HEK293 (cell line): ENCODE results near the gene GAP43.

Experiments
- CTCF ChIA-PET: fragments of 350-600 bp; formaldehyde crosslinking; extraction: SDS; loops from one replicate; lab custom pipeline; 2021; ENCODE audit warnings: antibody characterized with exemption; lab: Yijun Ruan, JAX
- POLR2A ChIA-PET: fragments of 300-600 bp; formaldehyde crosslinking; extraction: SDS; loops from one replicate; lab custom pipeline; 2020; ENCODE audit warnings: antibody characterized with exemption, inconsistent platforms; lab: Yijun Ruan, JAX
- H3K27ac ChIP-seq: fragments of 200-500 bp; sonication (Bioruptor generic); 2 replicates; pipeline ENCODE4 v1.5.1; 2014; ENCODE audit warnings: low read depth, low read length, control low read depth, inconsistent platforms; ENCODE audit errors: extremely low read depth
- H3K36me3 ChIP-seq, 2 experiments: fragments of 200-500 bp in 1 of 2; sonication (Bioruptor generic) in 1 of 2; 1 replicate in 1 of 2; 2 replicates in 1 of 2; pipeline ENCODE4 v1.5.1; 2014 to 2017; ENCODE audit warnings: inconsistent platforms in 2 of 2, low read length in 2 of 2; ENCODE audit not compliant: control insufficient read depth in 2 of 2, insufficient read depth in 1 of 2
- H3K4me1 ChIP-seq: fragments of 200-500 bp; sonication (Bioruptor generic); 2 replicates; pipeline ENCODE4 v1.5.1; 2014; ENCODE audit warnings: mild to moderate bottlenecking, low read length, inconsistent platforms; ENCODE audit not compliant: control insufficient read depth, insufficient read depth
- H3K4me3 ChIP-seq: 2 replicates; pipeline ENCODE4 v1.5.1; 2011; ENCODE audit warnings: low read depth, mild to moderate bottlenecking, control low read depth, low read length, moderate library complexity
- H3K9me3 ChIP-seq: fragments of 200-500 bp; sonication (Bioruptor generic); 2 replicates; pipeline ENCODE4 v1.5.1; 2014; ENCODE audit warnings: low read depth, low read length, inconsistent platforms; ENCODE audit not compliant: control insufficient read depth, insufficient read depth
- ATF2 ChIP-seq: fragments of 450-650 bp; formaldehyde crosslinking; IDR thresholded peaks from 2 replicates; pipeline ENCODE4 v1.5.1; 2016; ENCODE audit warnings: missing biosample characterization, missing genetic modification characterization, low read depth
- BCL6B ChIP-seq: fragments of 450-650 bp; formaldehyde crosslinking; IDR thresholded peaks from 2 replicates; pipeline ENCODE4 v1.5.1; 2017; ENCODE audit warnings: missing biosample characterization, missing genetic modification characterization
- CTCF ChIP-seq: fragments of 450-650 bp; formaldehyde crosslinking; IDR thresholded peaks from 2 replicates; pipeline ENCODE4 v1.5.1; 2016; ENCODE audit warnings: missing biosample characterization, missing genetic modification characterization
- MYNN ChIP-seq: fragments of 450-650 bp; formaldehyde crosslinking; IDR thresholded peaks from 2 replicates; pipeline ENCODE4 v1.5.1; 2016; ENCODE audit warnings: missing biosample characterization, missing genetic modification characterization, borderline replicate concordance
- OSR2 ChIP-seq: fragments of 450-650 bp; formaldehyde crosslinking; IDR thresholded peaks from 2 replicates; pipeline ENCODE4 v1.5.1; 2016; ENCODE audit warnings: missing biosample characterization, missing genetic modification characterization
- PBX3 ChIP-seq: sonication (generic); formaldehyde crosslinking; IDR thresholded peaks from 2 replicates; pipeline ENCODE4 v1.8.1; 2022; ENCODE audit warnings: mild to moderate bottlenecking, moderate library complexity, missing genetic modification reagents
- WT1 ChIP-seq: fragments of 450-650 bp; formaldehyde crosslinking; IDR thresholded peaks from 2 replicates; pipeline ENCODE4 v1.5.1; 2016; ENCODE audit warnings: missing biosample characterization, missing genetic modification characterization
- ZBTB10 ChIP-seq: fragments of 450-650 bp; formaldehyde crosslinking; IDR thresholded peaks from 2 replicates; pipeline ENCODE4 v1.5.1; 2016; ENCODE audit warnings: missing biosample characterization, missing genetic modification characterization
- ZBTB21 ChIP-seq: fragments of 450-650 bp; formaldehyde crosslinking; IDR thresholded peaks from 2 replicates; pipeline ENCODE4 v1.5.1; 2017; ENCODE audit warnings: missing biosample characterization, missing genetic modification characterization
- ZBTB44 ChIP-seq: fragments of 450-650 bp; IDR thresholded peaks from 2 replicates; pipeline ENCODE4 v1.5.1; 2018; ENCODE audit warnings: missing biosample characterization, mild to moderate bottlenecking, missing genetic modification characterization
- ZBTB8A ChIP-seq: fragments of 450-650 bp; formaldehyde crosslinking; IDR thresholded peaks from 2 replicates; pipeline ENCODE4 v1.5.1; 2016; ENCODE audit warnings: missing biosample characterization, missing genetic modification characterization
- ZNF112 ChIP-seq: fragments of 450-650 bp; formaldehyde crosslinking; IDR thresholded peaks from 2 replicates; pipeline ENCODE4 v1.5.0; 2017; ENCODE audit warnings: missing biosample characterization, missing genetic modification characterization
- ZNF114 ChIP-seq: fragments of 450-650 bp; formaldehyde crosslinking; IDR thresholded peaks from 2 replicates; pipeline ENCODE4 v1.5.0; 2017; ENCODE audit warnings: missing biosample characterization, missing genetic modification characterization
- ZNF37A ChIP-seq: fragments of 450-650 bp; IDR thresholded peaks from 2 replicates; pipeline ENCODE4 v1.5.1; 2018; ENCODE audit warnings: missing biosample characterization, missing genetic modification characterization
- ZNF416 ChIP-seq: fragments of 450-650 bp; formaldehyde crosslinking; IDR thresholded peaks from 2 replicates; pipeline ENCODE4 v1.5.1; 2016; ENCODE audit warnings: missing biosample characterization, missing genetic modification characterization
- ZNF521 ChIP-seq: fragments of 450-650 bp; formaldehyde crosslinking; IDR thresholded peaks from 2 replicates; pipeline ENCODE4 v1.5.1; 2017; ENCODE audit warnings: missing biosample characterization, mild to moderate bottlenecking, missing genetic modification characterization
- ZNF610 ChIP-seq: fragments of 450-650 bp; formaldehyde crosslinking; IDR thresholded peaks from 2 replicates; pipeline ENCODE4 v1.5.1; 2016; ENCODE audit warnings: missing biosample characterization, missing genetic modification characterization, borderline replicate concordance
- ZNF658 ChIP-seq: fragments of 450-650 bp; formaldehyde crosslinking; IDR thresholded peaks from 2 replicates; pipeline ENCODE4; 2016; ENCODE audit warnings: missing biosample characterization, missing genetic modification characterization
- ZNF707 ChIP-seq: fragments of 450-650 bp; formaldehyde crosslinking; IDR thresholded peaks from 2 replicates; pipeline ENCODE4 v1.5.1; 2016; ENCODE audit warnings: missing biosample characterization, missing genetic modification characterization
- ZNF776 ChIP-seq: fragments of 450-650 bp; formaldehyde crosslinking; IDR thresholded peaks from 2 replicates; pipeline ENCODE4 v1.5.0; 2017; ENCODE audit warnings: missing biosample characterization, missing genetic modification characterization, borderline replicate concordance
- ZNF843 ChIP-seq: fragments of 450-650 bp; formaldehyde crosslinking; IDR thresholded peaks from 2 replicates; pipeline ENCODE4 v1.5.1; 2016; ENCODE audit warnings: missing biosample characterization, missing genetic modification characterization
- ZSCAN4 ChIP-seq: fragments of 450-650 bp; formaldehyde crosslinking; IDR thresholded peaks from 2 replicates; pipeline ENCODE4 v1.5.1; 2017; ENCODE audit warnings: missing biosample characterization, missing genetic modification characterization

GAP43 gene

GRCh38 chr3:115628075-115628412 lies 4.7 kb downstream of the GAP43 start:
- POLR2A ChIA-PET, result no interaction called here
- H3K4me3 ChIP-seq, result no peak overlapping the region
- H3K36me3 ChIP-seq, result no peaks in the 10 kb centered on the region
- H3K27ac ChIP-seq, result no peak overlapping the region
- TF ChIP-seq CTCF (tag by site-specific recombination) (no peak), ZNF776 (tag by site-specific recombination) (no peak), ZNF37A (tag by site-specific recombination) (no peak), OSR2 (tag by site-specific recombination) (no peak), ZNF658 (tag by site-specific recombination) (no peak), ZBTB21 (tag by site-specific recombination) (no peak), ZBTB8A (tag by site-specific recombination) (no peak), ZNF416 (tag by site-specific recombination) (no peak)
- peaks cover 8% of the 10 kb centered on the region; the same call in 1 of the 2 replicates for H3K4me1 ChIP-seq
- CTCF ChIA-PET, result no interaction called here
- H3K9me3 ChIP-seq, result no peaks in the 10 kb centered on the region

GRCh38 chr3:115630850-115631249 lies 7.5 kb downstream of the GAP43 start:
- no peaks in the 10 kb centered on the region for H3K9me3 ChIP-seq
- TF ChIP-seq BCL6B (tag by site-specific recombination) (no peak), ZNF776 (tag by site-specific recombination) (no peak), ZNF416 (tag by site-specific recombination) (no peak), ZBTB10 (tag by site-specific recombination) (no peak), ZBTB44 (tag by site-specific recombination) (no peak), ZNF843 (tag by site-specific recombination) (no peak), ZSCAN4 (tag by site-specific recombination) (no peak), ZNF114 (tag by site-specific recombination) (no peak), MYNN (no peak), ZNF112 (no peak), ATF2 (tag by site-specific recombination) (no peak), ZNF707 (tag by site-specific recombination) (no peak), ZNF610 (tag by site-specific recombination) (no peak), WT1 (tag by site-specific recombination) (no peak), ZNF521 (tag by site-specific recombination) (no peak), PBX3 (CRISPR knock-in tag) (no peak)
- TF ChIP-seq, all 188 proteins: peak for 0
- ChIA-PET CTCF (interaction anchor here (1.2 kb wide), 1 partner anchor 8 kb away, joined by 3 read pairs; no protein-coding TSS in a partner anchor), POLR2A (no interaction called here)
- no peak overlapping the region for H3K4me3 ChIP-seq
- H3K27ac ChIP-seq, result no peak overlapping the region
- H3K4me1 ChIP-seq, result peaks cover 8% of the 10 kb centered on the region; the same call in 1 of the 2 replicates
- H3K36me3 ChIP-seq, result no peaks in the 10 kb centered on the region
